Neuronal stem cell (in vitro differentiated cells): ENCODE results near the gene TBX20.
"Not testable (repeated sequence)": the region's sequence is repeated elsewhere in the genome, so short reads cannot be mapped to it uniquely, and the experiment has no call there.

Experiments used
- DNase-seq: peaks from one replicate; pipeline ENCODE4 v3.0.0-alpha.2; 2013; ENCODE audit warnings: low spot score
- H2AFZ ChIP-seq: one replicate; pipeline ENCODE4 v1.6.1; 2013; ENCODE audit warnings: mild to moderate bottlenecking, low read length, inconsistent platforms
- H2AK5ac ChIP-seq: 2 replicates; pipeline ENCODE4 v1.6.1; 2013; ENCODE audit warnings: low read depth, mild to moderate bottlenecking, inconsistent platforms, low read length, moderate library complexity, mixed read lengths
- H2BK120ac ChIP-seq: 2 replicates; pipeline ENCODE4 v1.6.1; 2013; ENCODE audit warnings: low read depth, mild to moderate bottlenecking, inconsistent platforms, low read length, moderate library complexity, mixed read lengths
- H2BK12ac ChIP-seq: one replicate; pipeline ENCODE4 v1.6.1; 2013; ENCODE audit warnings: low read length, inconsistent platforms
- H2BK15ac ChIP-seq: 2 replicates; pipeline ENCODE4 v1.6.1; 2013; ENCODE audit warnings: mild to moderate bottlenecking, low read length, inconsistent platforms, mixed read lengths
- H2BK5ac ChIP-seq: one replicate; pipeline ENCODE4 v1.6.1; 2013; ENCODE audit warnings: inconsistent platforms, mild to moderate bottlenecking, low read length, moderate library complexity
- H3K14ac ChIP-seq: one replicate; pipeline ENCODE4 v1.6.1; 2013; ENCODE audit warnings: low read length, inconsistent platforms
- H3K18ac ChIP-seq: 2 replicates; pipeline ENCODE4 v1.6.1; 2013; ENCODE audit warnings: low read length, inconsistent platforms
- H3K23ac ChIP-seq: 2 replicates; pipeline ENCODE4 v1.6.1; 2013; ENCODE audit warnings: low read depth, mild to moderate bottlenecking, mixed read lengths, low read length, inconsistent platforms; ENCODE audit not compliant: poor library complexity
- H3K27ac ChIP-seq: replicated peaks from 3 replicates; pipeline ENCODE4 v1.5.1; 2013; ENCODE audit warnings: low read length, inconsistent platforms
- H3K27me3 ChIP-seq, 3 experiments: 2 replicates each; pipeline ENCODE4 v1.6.1; 2013; ENCODE audit warnings: low read length in 3 of 3, mild to moderate bottlenecking in 2 of 3, inconsistent platforms in 1 of 3, low read depth in 1 of 3, mixed read lengths in 1 of 3, moderate library complexity in 1 of 3; ENCODE audit not compliant: control insufficient read depth in 3 of 3, insufficient read depth in 3 of 3
- H3K36me3 ChIP-seq, 2 donors: replicated peaks in 1 of 2; 2 replicates each; pipeline ENCODE4 v1.6.1; 2013; ENCODE audit warnings: low read length in 2 of 2; ENCODE audit not compliant: control insufficient read depth in 2 of 2, insufficient read depth in 2 of 2
- H3K4ac ChIP-seq: 2 replicates; pipeline ENCODE4 v1.6.1; 2013; ENCODE audit warnings: inconsistent platforms, mild to moderate bottlenecking, low read length, moderate library complexity
- H3K4me1 ChIP-seq, 2 donors: 1 replicate in 1 of 2; 2 replicates in 1 of 2; pipeline ENCODE4 v1.6.1; 2013; ENCODE audit warnings: low read length in 2 of 2, low read depth in 1 of 2; ENCODE audit not compliant: control insufficient read depth in 2 of 2, insufficient read depth in 1 of 2
- H3K4me2 ChIP-seq: one replicate; pipeline ENCODE4 v1.6.1; 2013; ENCODE audit warnings: mild to moderate bottlenecking, low read length, inconsistent platforms; ENCODE audit not compliant: insufficient read depth, poor library complexity, severe bottlenecking
- H3K4me3 ChIP-seq, 2 donors: 2 replicates each; pipeline ENCODE4 v1.5.1; 2013; ENCODE audit warnings: low read length in 2 of 2, mild to moderate bottlenecking in 2 of 2, inconsistent platforms in 1 of 2, moderate library complexity in 1 of 2
- H3K79me1 ChIP-seq: one replicate; pipeline ENCODE4 v1.6.1; 2013; ENCODE audit warnings: low read depth, mild to moderate bottlenecking, inconsistent platforms, low read length, moderate library complexity
- H3K9ac ChIP-seq: one replicate; pipeline ENCODE4 v1.6.1; 2013; ENCODE audit warnings: mild to moderate bottlenecking, low read depth, low read length, inconsistent platforms; ENCODE audit not compliant: poor library complexity
- H3K9me3 ChIP-seq, 2 donors: replicated peaks in 1 of 2; 2 replicates each; pipeline versions ENCODE3 to v1.6.1; 2013; ENCODE audit warnings: low read length in 2 of 2, mild to moderate bottlenecking in 2 of 2, inconsistent platforms in 1 of 2, low read depth in 1 of 2, mixed read lengths in 1 of 2, moderate library complexity in 1 of 2; ENCODE audit not compliant: control insufficient read depth in 2 of 2, insufficient read depth in 1 of 2
- H4K8ac ChIP-seq: one replicate; pipeline ENCODE4 v1.6.1; 2013; ENCODE audit warnings: low read depth, mild to moderate bottlenecking, inconsistent platforms, low read length, moderate library complexity
- H4K91ac ChIP-seq: one replicate; pipeline ENCODE4 v1.6.1; 2013; ENCODE audit warnings: low read length, low read depth, mild to moderate bottlenecking, inconsistent platforms; ENCODE audit not compliant: poor library complexity
- WGBS, 2 donors: extraction: QIAGEN DNeasy Blood & Tissue Kit; methylation state at CpG; one replicate each; pipeline ENCODE4 v1.1.7; 2013; ENCODE audit warnings: missing lambda C conversion rate in 2 of 2, mixed read lengths in 1 of 2; ENCODE audit not compliant: insufficient read length in 2 of 2, insufficient replicate concordance in 1 of 2; ENCODE audit errors: extremely low coverage in 2 of 2; 5-methylcytosine and 5-hydroxymethylcytosine counted together

TBX20 gene

GRCh38 chr7:35231221-35231620, 22.7 kb downstream of the TBX20 start:
- not testable (repeated sequence) for H2BK15ac ChIP-seq, H3K4ac ChIP-seq, H3K79me1 ChIP-seq, H2BK12ac ChIP-seq, H3K18ac ChIP-seq, H4K91ac ChIP-seq, H3K23ac ChIP-seq, H4K8ac ChIP-seq, H2BK5ac ChIP-seq, H3K4me2 ChIP-seq, H3K27ac ChIP-seq, H3K14ac ChIP-seq, H2AFZ ChIP-seq, H3K36me3 ChIP-seq, H2BK120ac ChIP-seq, H3K4me3 ChIP-seq, H3K27me3 ChIP-seq, DNase-seq, H3K9ac ChIP-seq, H3K9me3 ChIP-seq, H2AK5ac ChIP-seq, H3K4me1 ChIP-seq
- WGBS, 2 donors: no CpG with 5 or more reads among the region's 3 CpGs

GRCh38 chr7:35229116-35229780, 24.7 kb downstream of the TBX20 start:
- DNase-seq, H3K9me3 ChIP-seq: not testable (repeated sequence)
- no CpG with 5 or more reads among the region's 2 CpGs for WGBS, 2 donors

DNA sequence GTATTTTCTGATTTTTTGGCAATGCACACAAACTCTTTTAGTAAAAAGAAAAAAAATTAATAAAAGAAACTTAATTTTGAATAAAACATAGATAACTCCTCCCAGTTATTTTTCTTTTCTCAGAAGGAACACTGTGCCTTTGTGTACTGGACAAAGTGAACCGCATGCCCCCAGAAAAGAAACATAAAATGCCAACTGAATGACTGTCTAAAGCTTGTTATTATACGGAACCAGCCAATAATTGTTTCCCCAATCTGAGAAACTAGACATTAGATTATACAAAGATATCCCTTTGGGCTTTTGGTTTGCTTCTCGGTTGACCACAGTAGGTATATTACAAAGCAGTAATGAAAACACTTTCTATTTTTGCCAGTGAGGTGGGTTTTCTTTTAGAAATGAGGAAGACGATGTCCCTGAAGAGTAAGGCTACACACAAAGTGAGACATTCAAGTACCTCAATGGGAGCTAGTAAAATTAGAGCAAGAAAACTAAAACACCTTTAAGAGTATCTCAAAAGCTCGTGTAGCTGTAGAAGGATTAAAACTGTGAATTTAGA, 25.3 kb downstream of the TBX20 start:
- not testable (repeated sequence) for H3K4me2 ChIP-seq, H3K9me3 ChIP-seq, H3K27ac ChIP-seq, H2BK12ac ChIP-seq, H4K91ac ChIP-seq, H2BK5ac ChIP-seq, H2AK5ac ChIP-seq, H4K8ac ChIP-seq, H3K9ac ChIP-seq, H3K79me1 ChIP-seq, H2BK120ac ChIP-seq, H3K27me3 ChIP-seq, H2BK15ac ChIP-seq, H3K14ac ChIP-seq, H3K36me3 ChIP-seq, H3K4me1 ChIP-seq, H3K4ac ChIP-seq, DNase-seq, H2AFZ ChIP-seq, H3K4me3 ChIP-seq, H3K23ac ChIP-seq, H3K18ac ChIP-seq
- WGBS, 2 donors: no CpG with 5 or more reads among the region's 5 CpGs

More at GRCh38 chr7:35229116-35229780, 24.7 kb downstream of the TBX20 start:
- not testable (repeated sequence) for H2AK5ac ChIP-seq, H3K4me3 ChIP-seq, H3K27ac ChIP-seq, H2BK12ac ChIP-seq, H3K4me1 ChIP-seq, H3K14ac ChIP-seq, H2AFZ ChIP-seq, H3K27me3 ChIP-seq, H3K79me1 ChIP-seq, H3K36me3 ChIP-seq, H2BK15ac ChIP-seq, H3K4ac ChIP-seq, H2BK120ac ChIP-seq, H3K4me2 ChIP-seq, H3K9ac ChIP-seq, H3K18ac ChIP-seq, H2BK5ac ChIP-seq, H4K91ac ChIP-seq, H4K8ac ChIP-seq, H3K23ac ChIP-seq

DNA sequence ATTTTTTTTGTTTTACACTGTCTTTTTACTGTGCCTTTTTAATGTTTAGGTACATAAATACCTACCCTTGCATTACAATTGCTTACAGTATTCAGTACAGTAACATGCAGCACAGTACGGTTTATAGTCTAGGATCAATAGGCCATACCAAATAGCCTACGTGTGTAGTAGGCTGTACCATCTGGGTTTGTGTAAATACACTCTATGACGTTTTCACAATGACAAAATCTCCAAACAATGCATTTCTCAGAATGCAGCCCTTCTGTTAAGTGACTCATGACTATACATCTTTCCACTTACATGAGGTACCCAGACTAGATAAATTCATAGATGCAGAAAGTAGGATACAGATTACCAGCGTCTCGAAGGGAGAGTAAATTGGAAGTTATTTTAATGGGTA, 26.5 kb downstream of the TBX20 start:
- not testable (repeated sequence) for H3K14ac ChIP-seq, H2BK15ac ChIP-seq, H3K27me3 ChIP-seq, H3K27ac ChIP-seq, H2AFZ ChIP-seq, H4K91ac ChIP-seq, H3K9ac ChIP-seq, H4K8ac ChIP-seq, H3K23ac ChIP-seq, H3K36me3 ChIP-seq, H3K9me3 ChIP-seq, H2BK5ac ChIP-seq, H3K4me2 ChIP-seq, H2AK5ac ChIP-seq, H2BK120ac ChIP-seq, H3K4me1 ChIP-seq, H2BK12ac ChIP-seq, H3K79me1 ChIP-seq, H3K4me3 ChIP-seq, DNase-seq, H3K4ac ChIP-seq, H3K18ac ChIP-seq
- no CpG with 5 or more reads among the region's 5 CpGs for WGBS, 2 donors
